Memory B cell (primary cell): Measurements from ENCODE around the gene ARPC1B.
"Not testable (repeated sequence)": the region's sequence is repeated elsewhere in the genome, so short reads cannot be mapped to it uniquely, and the experiment has no call there.

Experiments
- ATAC-seq: fragments of 150-1000 bp; cut with Tn5 transposase; 2 replicates; pipeline ENCODE4 v1.10.0; 2021; ENCODE audit warnings: low read depth, mild to moderate bottlenecking, moderate library complexity
- DNase-seq, 2 donors: peaks; one replicate each; pipeline ENCODE4 v3.0.0; 2022; ENCODE audit warnings: low spot score in 2 of 2
- H3K27ac Mint-ChIP-seq: one replicate; pipeline ENCODE4 v1.8.0; 2022; ENCODE audit warnings: mild to moderate bottlenecking, moderate library complexity, mixed read lengths
- H3K27me3 Mint-ChIP-seq: one replicate; pipeline ENCODE4 v1.8.0; 2022; ENCODE audit warnings: mixed read lengths
- H3K36me3 Mint-ChIP-seq: one replicate; pipeline ENCODE4 v1.8.0; 2022; ENCODE audit warnings: mild to moderate bottlenecking, mixed read lengths
- H3K4me1 Mint-ChIP-seq: one replicate; pipeline ENCODE4 v1.8.0; 2022; ENCODE audit warnings: mixed read lengths
- H3K4me3 Mint-ChIP-seq: one replicate; pipeline ENCODE4 v1.8.0; 2022; ENCODE audit warnings: mild to moderate bottlenecking, moderate library complexity, mixed read lengths
- H3K9me3 Mint-ChIP-seq: one replicate; pipeline ENCODE4 v1.8.0; 2022; ENCODE audit warnings: mixed read lengths

ARPC1B gene

DNA sequence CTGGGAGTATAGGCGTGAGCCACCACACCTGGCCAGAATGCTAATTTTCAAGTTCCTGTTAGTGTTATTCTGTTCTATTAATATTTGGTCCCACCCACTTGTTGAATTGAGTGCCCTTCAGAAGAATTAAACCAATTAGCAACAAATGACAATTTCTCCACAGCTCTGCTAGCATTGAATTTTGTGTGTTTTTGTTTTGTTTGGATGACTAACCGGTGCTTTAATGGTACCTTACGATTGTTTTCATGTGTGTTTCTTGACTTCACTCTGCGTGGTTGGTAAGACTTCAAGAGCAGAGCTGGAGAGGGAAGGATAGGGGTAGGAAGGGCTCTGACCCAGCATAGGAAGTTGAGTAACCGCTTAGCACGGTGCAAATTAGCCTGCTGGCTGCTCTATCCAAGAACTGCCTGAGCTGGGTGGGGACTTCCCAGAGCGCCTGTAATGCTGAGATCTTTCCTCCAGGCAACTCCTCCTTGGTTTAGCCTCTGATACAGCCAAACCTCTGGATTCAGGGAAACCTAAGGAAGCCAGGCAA is 4.6 kb downstream of the ARPC1B start:
- peak; percentile 13 for ATAC-seq
- H3K36me3 Mint-ChIP-seq, result peaks cover 15% of the 10 kb centered on the region

GRCh38 chr7:99379693-99380031 is 5.1 kb downstream of the ARPC1B start:
- DNase-seq, H3K27me3 Mint-ChIP-seq, ATAC-seq, H3K9me3 Mint-ChIP-seq: not testable (repeated sequence)
- Mint-ChIP-seq H3K27ac (peak overlapping the region; percentile 92), H3K4me1 (peaks cover 36% of the 10 kb centered on the region), H3K4me3 (peak overlapping the region; percentile 80), H3K36me3 (peaks cover 15% of the 10 kb centered on the region)

More for the DNA sequence above, 4.6 kb downstream of the ARPC1B start:
- Mint-ChIP-seq H3K4me1 (peaks cover 33% of the 10 kb centered on the region), H3K27ac (peak overlapping the region; percentile 92), H3K9me3 (peaks cover 1% of the 10 kb centered on the region), H3K27me3 (no peaks in the 10 kb centered on the region), H3K4me3 (peak overlapping the region; percentile 80)
- peak in 1 of 2 donors; percentile 33 for DNase-seq

- peak overlapping the region; percentile 92 for H3K27ac Mint-ChIP-seq
Observed at GRCh38 chr7:99380032-99380822, 5.7 kb downstream of the ARPC1B start.

GRCh38 chr7:99380823-99381663 is 6.5 kb downstream of the ARPC1B start:
- Mint-ChIP-seq H3K27me3 (no peaks in the 10 kb centered on the region), H3K27ac (peak overlapping the region; percentile 92), H3K9me3 (peaks cover 1% of the 10 kb centered on the region), H3K4me1 (peaks cover 36% of the 10 kb centered on the region), H3K4me3 (peak overlapping the region; percentile 80), H3K36me3 (peaks cover 15% of the 10 kb centered on the region)
- DNase-seq (peak; percentile 69 to 75), ATAC-seq (peak; percentile 79)

More at GRCh38 chr7:99380032-99380822, 5.7 kb downstream of the ARPC1B start:
- H3K4me3 Mint-ChIP-seq, result peak overlapping the region; percentile 80
- H3K36me3 Mint-ChIP-seq, result peaks cover 15% of the 10 kb centered on the region
- peaks cover 1% of the 10 kb centered on the region for H3K9me3 Mint-ChIP-seq
- H3K4me1 Mint-ChIP-seq, result peaks cover 36% of the 10 kb centered on the region
- ATAC-seq, result peak; percentile 41
- H3K27me3 Mint-ChIP-seq, result no peaks in the 10 kb centered on the region
- peak; percentile 39 to 55 for DNase-seq

DNA sequence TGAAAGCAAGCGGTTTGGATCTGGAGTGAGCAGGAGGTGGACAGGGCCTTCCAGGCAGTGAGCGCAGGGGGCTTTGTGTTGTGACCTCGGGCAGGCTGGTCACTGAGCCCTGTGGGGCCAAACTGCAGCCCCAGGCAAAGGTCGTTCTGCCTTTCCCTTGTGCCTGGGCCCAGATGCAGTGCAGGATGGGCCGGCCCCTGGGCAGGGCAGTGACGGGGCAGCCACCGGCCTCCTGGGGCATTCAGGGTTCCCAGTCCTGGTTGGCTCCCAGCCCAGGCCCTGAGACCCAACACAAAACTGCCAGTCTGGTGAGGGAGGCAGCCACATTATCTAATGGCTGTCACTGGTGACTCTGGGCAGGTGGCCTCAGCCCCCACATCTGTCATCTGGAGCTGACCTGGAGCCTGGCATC is 7.1 kb downstream of the ARPC1B start:
- Mint-ChIP-seq H3K9me3 (peaks cover 1% of the 10 kb centered on the region), H3K27ac (peak overlapping the region; percentile 92), H3K36me3 (peaks cover 15% of the 10 kb centered on the region), H3K4me1 (peaks cover 35% of the 10 kb centered on the region), H3K4me3 (peak overlapping the region; percentile 80), H3K27me3 (no peaks in the 10 kb centered on the region)
- DNase-seq (no peak), ATAC-seq (no peak)

DNA sequence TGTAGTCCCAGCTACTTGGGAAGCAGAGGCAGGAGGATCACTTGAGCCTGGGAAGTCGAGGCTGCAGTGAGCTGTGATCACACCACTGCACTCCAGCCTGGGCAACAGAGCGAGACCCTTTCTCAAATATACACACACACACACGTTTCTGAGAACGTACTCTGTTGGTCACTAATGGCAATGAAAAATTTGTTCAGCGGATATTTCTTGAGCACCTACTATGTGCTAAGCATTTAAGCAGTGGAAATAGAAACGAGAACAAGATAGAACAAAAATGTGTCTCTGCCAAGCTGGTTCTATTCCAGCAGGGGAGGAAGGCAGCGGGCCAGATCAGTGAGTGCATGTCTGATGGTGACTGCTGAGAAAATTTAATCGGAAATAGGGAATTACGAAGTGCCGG is 8.7 kb downstream of the ARPC1B start:
- ATAC-seq (no peak), DNase-seq (no peak)
- peak overlapping the region; percentile 83 for H3K27ac Mint-ChIP-seq
- no peaks in the 10 kb centered on the region for H3K27me3 Mint-ChIP-seq
- no peaks in the 10 kb centered on the region for H3K9me3 Mint-ChIP-seq
- peak overlapping the region; percentile 39 for H3K4me3 Mint-ChIP-seq
- peaks cover 30% of the 10 kb centered on the region for H3K4me1 Mint-ChIP-seq
- H3K36me3 Mint-ChIP-seq, result peaks cover 13% of the 10 kb centered on the region

DNA sequence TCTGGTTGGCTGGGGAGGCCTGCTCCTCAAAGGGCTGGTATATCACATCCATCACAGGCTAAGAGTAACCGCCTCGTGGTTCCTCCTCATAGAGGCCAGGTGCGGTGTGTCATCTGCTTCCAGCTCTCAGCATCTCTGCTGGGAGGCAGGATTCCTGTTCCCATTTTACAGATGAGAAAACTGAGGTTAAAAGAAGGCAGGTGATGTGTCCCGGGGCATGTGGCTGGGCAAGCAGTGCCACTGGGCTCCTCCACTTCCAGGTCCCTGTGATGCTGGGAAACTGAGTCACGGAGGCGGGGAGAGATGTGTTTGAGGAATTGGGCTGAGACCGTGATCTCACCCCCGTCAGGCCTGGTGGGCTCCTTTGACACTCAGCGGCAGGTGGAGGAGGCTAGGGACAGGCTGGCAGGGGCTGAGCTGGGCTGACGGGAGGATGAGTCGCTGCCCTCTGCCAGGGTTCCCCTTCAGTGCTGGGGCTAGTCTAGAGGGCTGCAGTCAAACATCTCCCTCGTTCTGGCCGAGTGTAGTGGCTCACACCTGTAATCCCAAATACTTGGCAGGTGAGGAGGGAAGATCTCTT is 9.4 kb downstream of the ARPC1B start:
- DNase-seq, result no peak
- Mint-ChIP-seq H3K27ac (peak overlapping the region; percentile 24), H3K36me3 (peaks cover 14% of the 10 kb centered on the region), H3K27me3 (no peaks in the 10 kb centered on the region), H3K9me3 (no peaks in the 10 kb centered on the region), H3K4me3 (no peak overlapping the region), H3K4me1 (peaks cover 30% of the 10 kb centered on the region)
- no peak for ATAC-seq

DNA sequence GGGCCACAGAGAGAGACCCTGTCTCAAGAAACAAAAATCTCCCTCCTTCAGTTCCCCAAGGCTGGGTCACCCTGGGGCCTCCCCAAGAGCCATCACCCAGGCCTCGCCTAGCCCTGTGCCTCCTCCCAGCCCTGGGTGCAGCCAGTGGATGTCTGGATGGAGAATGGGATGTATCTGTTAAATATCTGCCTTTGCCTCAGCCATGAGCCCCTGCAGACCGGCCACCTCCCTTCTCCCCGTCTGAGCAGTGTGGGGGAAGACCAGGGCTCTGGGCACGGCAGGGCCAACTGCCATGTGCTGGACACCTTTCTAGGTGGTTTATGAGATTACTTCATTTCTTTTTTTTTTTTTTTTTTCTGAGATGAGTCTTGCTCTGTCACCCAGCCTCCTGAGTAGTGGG is 10.0 kb downstream of the ARPC1B start:
- Mint-ChIP-seq H3K9me3 (no peaks in the 10 kb centered on the region), H3K36me3 (peaks cover 10% of the 10 kb centered on the region), H3K4me3 (no peak overlapping the region), H3K4me1 (peaks cover 24% of the 10 kb centered on the region), H3K27ac (peak overlapping the region; percentile 24), H3K27me3 (no peaks in the 10 kb centered on the region)
- no peak for ATAC-seq
- no peak for DNase-seq

DNA sequence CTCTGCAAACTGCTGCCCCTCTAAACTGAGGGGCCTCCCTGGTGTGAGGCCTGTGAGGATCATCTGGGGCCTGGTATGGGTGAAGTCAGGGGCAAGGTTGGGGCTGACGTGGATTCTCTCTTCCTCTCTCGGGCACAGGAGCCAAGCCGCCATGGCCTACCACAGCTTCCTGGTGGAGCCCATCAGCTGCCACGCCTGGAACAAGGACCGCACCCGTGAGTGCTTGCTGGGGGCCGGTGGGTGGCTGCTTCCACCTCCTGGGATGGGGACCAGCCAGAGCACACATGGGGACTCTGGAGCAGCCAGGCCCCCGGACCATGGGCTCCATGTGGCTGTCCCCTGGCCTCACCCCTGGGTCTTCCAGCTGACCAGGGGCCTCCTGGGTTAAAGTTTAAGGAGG is 11.0 kb downstream of the ARPC1B start:
- H3K36me3 Mint-ChIP-seq, result peaks cover 10% of the 10 kb centered on the region
- H3K27me3 Mint-ChIP-seq, result no peaks in the 10 kb centered on the region
- DNase-seq (no peak), ATAC-seq (no peak)
- no peaks in the 10 kb centered on the region for H3K9me3 Mint-ChIP-seq
- H3K27ac Mint-ChIP-seq, result no peak overlapping the region
- no peak overlapping the region for H3K4me3 Mint-ChIP-seq
- peaks cover 17% of the 10 kb centered on the region for H3K4me1 Mint-ChIP-seq

- Mint-ChIP-seq H3K4me3 (no peak overlapping the region), H3K4me1 (peaks cover 8% of the 10 kb centered on the region), H3K9me3 (no peaks in the 10 kb centered on the region), H3K36me3 (peaks cover 10% of the 10 kb centered on the region), H3K27me3 (no peaks in the 10 kb centered on the region), H3K27ac (no peak overlapping the region)
- DNase-seq (no peak), ATAC-seq (peak; percentile 58)
Observed at GRCh38 chr7:99386584-99387238, 12.2 kb downstream of the ARPC1B start.

DNA sequence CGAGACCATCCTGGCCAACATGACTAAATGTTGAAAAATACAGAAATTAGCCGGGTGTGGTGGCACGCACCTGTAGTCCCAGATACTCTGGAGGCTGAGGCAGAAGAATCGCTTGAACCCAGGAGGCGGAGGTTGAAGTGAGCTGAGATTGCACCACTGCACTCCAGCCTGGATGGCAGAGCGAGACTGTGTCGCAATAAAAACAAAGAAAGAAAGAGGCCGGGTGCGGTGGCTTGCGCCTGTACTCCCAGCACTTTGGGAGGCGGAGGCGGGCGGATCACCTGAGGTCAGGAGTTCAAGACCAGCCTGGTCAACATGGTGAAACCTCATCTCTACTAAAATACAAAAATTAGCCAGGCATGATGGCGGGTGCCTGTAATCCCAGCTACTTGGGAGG is 12.7 kb downstream of the ARPC1B start:
- H3K4me3 Mint-ChIP-seq, H3K27ac Mint-ChIP-seq, H3K9me3 Mint-ChIP-seq, ATAC-seq, DNase-seq, H3K27me3 Mint-ChIP-seq: not testable (repeated sequence)
- Mint-ChIP-seq H3K4me1 (peaks cover 11% of the 10 kb centered on the region), H3K36me3 (peaks cover 12% of the 10 kb centered on the region)

DNA sequence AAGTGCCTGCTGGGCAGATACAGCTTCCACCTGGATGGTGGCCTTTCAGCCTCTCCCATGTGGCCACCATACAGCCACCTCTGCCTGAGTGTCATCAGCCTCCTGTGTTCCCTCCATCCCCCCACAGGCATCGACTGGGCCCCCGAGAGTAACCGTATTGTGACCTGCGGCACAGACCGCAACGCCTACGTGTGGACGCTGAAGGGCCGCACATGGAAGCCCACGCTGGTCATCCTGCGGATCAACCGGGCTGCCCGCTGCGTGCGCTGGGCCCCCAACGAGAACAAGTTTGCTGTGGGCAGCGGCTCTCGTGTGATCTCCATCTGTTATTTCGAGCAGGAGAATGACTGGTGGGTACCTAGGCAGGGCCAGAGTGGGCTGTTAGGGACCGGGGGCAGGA is 13.4 kb downstream of the ARPC1B start:
- ATAC-seq (no peak), DNase-seq (no peak)
- Mint-ChIP-seq H3K4me3 (no peak overlapping the region), H3K36me3 (peaks cover 12% of the 10 kb centered on the region), H3K9me3 (no peaks in the 10 kb centered on the region), H3K27ac (no peak overlapping the region), H3K27me3 (no peaks in the 10 kb centered on the region), H3K4me1 (peaks cover 13% of the 10 kb centered on the region)

GRCh38 chr7:99389772-99390171 is 15.2 kb downstream of the ARPC1B start:
- ATAC-seq, result no peak
- Mint-ChIP-seq H3K9me3 (no peaks in the 10 kb centered on the region), H3K36me3 (peaks cover 9% of the 10 kb centered on the region), H3K27ac (no peak overlapping the region), H3K4me1 (peaks cover 12% of the 10 kb centered on the region), H3K27me3 (no peaks in the 10 kb centered on the region), H3K4me3 (no peak overlapping the region)
- DNase-seq, result no peak
